ENCODE results near the gene ISCU. TPM values are rescaled to one million over a fixed set of nuclear protein-coding genes. Genes with fewer than 3 reads are reported as not detected.

The ISCU gene
- polyA plus RNA-seq, 1 donor (not counting 4 experiments of a cell fraction or from before 2014, with no cell fraction given): 106 TPM

- dilution Hi-C loops (cut with MboI; ENCODE audit: extremely low pct_ligation_motif_present, low sequenced_read_pairs): no loop called here
- Histone ChIP-seq H3K9ac (ENCODE audit: control insufficient read depth, extremely low read depth, insufficient read depth, low read length) (no peak overlapping the region), H3K4me3 (ENCODE audit: control insufficient read depth in 2 of 3, extremely low read depth in 1 of 3, insufficient read depth in 2 of 3, low read depth in 1 of 3, low read length in 3 of 3) (no peak overlapping the region), H3K4me2 (ENCODE audit: control insufficient read depth, extremely low read depth, insufficient read depth, low read depth, low read length) (no peak overlapping the region), H3K9me3 (ENCODE audit: control insufficient read depth, low read depth, low read length) (no peaks in the 10 kb centered on the region), H3K27ac (ENCODE audit: control insufficient read depth, insufficient read depth, low read length) (no peak overlapping the region), H4K20me1 (ENCODE audit: control insufficient read depth, extremely low read depth, insufficient read depth, low read length) (no peaks in the 10 kb centered on the region), H3K79me2 (ENCODE audit: control insufficient read depth, insufficient read depth, low read length) (peaks cover 1% of the 10 kb centered on the region), H3K9me1 (ENCODE audit: control insufficient read depth, extremely low read depth, insufficient read depth, low read length) (no peaks in the 10 kb centered on the region), H2AFZ (ENCODE audit: control insufficient read depth, low read length) (no peak overlapping the region), H3K27me3 (ENCODE audit: control insufficient read depth, extremely low read depth, insufficient read depth, low read length) (no peaks in the 10 kb centered on the region), H3K36me3 (ENCODE audit: control insufficient read depth in 2 of 2, extremely low read depth in 1 of 2, insufficient read depth in 2 of 2, low read length in 2 of 2) (peaks cover 34 to 38% of the 10 kb centered on the region in 2 experiments), H3K4me1 (ENCODE audit: control insufficient read depth, extremely low read depth, insufficient read depth, low read length) (no peaks in the 10 kb centered on the region)
- DNase-seq (ENCODE audit: low read depth, low spot score) (no peak), FAIRE-seq (no peak)
- TF ChIP-seq CTCF (optimal IDR thresholded peaks at IDR 0.05 in 1 of 3, IDR thresholded peaks at IDR 0.05 in 1 of 3, conservative IDR thresholded peaks at IDR 0.05 in 1 of 3; ENCODE audit: extremely low read depth in 1 of 3, insufficient read depth in 2 of 3, low read length in 3 of 3): no peak
- TF ChIP-seq EZH2 (IDR thresholded peaks at IDR 0.05; ENCODE audit: low read length): no peak
Observed at GRCh38 chr12:108531929-108532848, 30.2 kb upstream of the ISCU start.

GRCh38 chr12:108538146-108538545 lies 24.2 kb upstream of the ISCU start:
- dilution Hi-C loops (cut with MboI; ENCODE audit: extremely low pct_ligation_motif_present, low sequenced_read_pairs): no loop called here
- Histone ChIP-seq H3K27ac (ENCODE audit: control insufficient read depth, insufficient read depth, low read length) (no peak overlapping the region), H3K4me1 (ENCODE audit: control insufficient read depth, extremely low read depth, insufficient read depth, low read length) (no peaks in the 10 kb centered on the region), H3K4me2 (ENCODE audit: control insufficient read depth, extremely low read depth, insufficient read depth, low read depth, low read length) (no peak overlapping the region), H3K9me1 (ENCODE audit: control insufficient read depth, extremely low read depth, insufficient read depth, low read length) (no peaks in the 10 kb centered on the region), H3K4me3 (ENCODE audit: control insufficient read depth in 2 of 3, extremely low read depth in 1 of 3, insufficient read depth in 2 of 3, low read depth in 1 of 3, low read length in 3 of 3) (no peak overlapping the region), H3K9me3 (ENCODE audit: control insufficient read depth, low read depth, low read length) (no peaks in the 10 kb centered on the region), H3K79me2 (ENCODE audit: control insufficient read depth, insufficient read depth, low read length) (peaks cover 41% of the 10 kb centered on the region), H3K9ac (ENCODE audit: control insufficient read depth, extremely low read depth, insufficient read depth, low read length) (no peak overlapping the region), H4K20me1 (ENCODE audit: control insufficient read depth, extremely low read depth, insufficient read depth, low read length) (peaks cover 6% of the 10 kb centered on the region), H3K36me3 (ENCODE audit: control insufficient read depth in 2 of 2, extremely low read depth in 1 of 2, insufficient read depth in 2 of 2, low read length in 2 of 2) (peaks cover 14 to 23% of the 10 kb centered on the region in 2 experiments), H3K27me3 (ENCODE audit: control insufficient read depth, extremely low read depth, insufficient read depth, low read length) (no peaks in the 10 kb centered on the region), H2AFZ (ENCODE audit: control insufficient read depth, low read length) (no peak overlapping the region)
- TF ChIP-seq CTCF (optimal IDR thresholded peaks at IDR 0.05 in 1 of 3, IDR thresholded peaks at IDR 0.05 in 1 of 3, conservative IDR thresholded peaks at IDR 0.05 in 1 of 3; ENCODE audit: extremely low read depth in 1 of 3, insufficient read depth in 2 of 3, low read length in 3 of 3) (no peak), EZH2 (IDR thresholded peaks at IDR 0.05; ENCODE audit: low read length) (no peak)
- FAIRE-seq (no peak), DNase-seq (ENCODE audit: low read depth, low spot score) (no peak)

Data from keratinocyte (primary cell).